Activated T-helper 9 cell treated with anti-CD3 and anti-CD28 coated beads, Interleukin-2, amount 50 U/mL, for 16 hours (primary cell): ENCODE measurements around the gene DES.

ENCODE experiments used
- DNase-seq: peaks from one replicate; pipeline ENCODE4 v3.0.0-alpha.2; 2020; ENCODE audit warnings: low read depth

The DES gene

DNA sequence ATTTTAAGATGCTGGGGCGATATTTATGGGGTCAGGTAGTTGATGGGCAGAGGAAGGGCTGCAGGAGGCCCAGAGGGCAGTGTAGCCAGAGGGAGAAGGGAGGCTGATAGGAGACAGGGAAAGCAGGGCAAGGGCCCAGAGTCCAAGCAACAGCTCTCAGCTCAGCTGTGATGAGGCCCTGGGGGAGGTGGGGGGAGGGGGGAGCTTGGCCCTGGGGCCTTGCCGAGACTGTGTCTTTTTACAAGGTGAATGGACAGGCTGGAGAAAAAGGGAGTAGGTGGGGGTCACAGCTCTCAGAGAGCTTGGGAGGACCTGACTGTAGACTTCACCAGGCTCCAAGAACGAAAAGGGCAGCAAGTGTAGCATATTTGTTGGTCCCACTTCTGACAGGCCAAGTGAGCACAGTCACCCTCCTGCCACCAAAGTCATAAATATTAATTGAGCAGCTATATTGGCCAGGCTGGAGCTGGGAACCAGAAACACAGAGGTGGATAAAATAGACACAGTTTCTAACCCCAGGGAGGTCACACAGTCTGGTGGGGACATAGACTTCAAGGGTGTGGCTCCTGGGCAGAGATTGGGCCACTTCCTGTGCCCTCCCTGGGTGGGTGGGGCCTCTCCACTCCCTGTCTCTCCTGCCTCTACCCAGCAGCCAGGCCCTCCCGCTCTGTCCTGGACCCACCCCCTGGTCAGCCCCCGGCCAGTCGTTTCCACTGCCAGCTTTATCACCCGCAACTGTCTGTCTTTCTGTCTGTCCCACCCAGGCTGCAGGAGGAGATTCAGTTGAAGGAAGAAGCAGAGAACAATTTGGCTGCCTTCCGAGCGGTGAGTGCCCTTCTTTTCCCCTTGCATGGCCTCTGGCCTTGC lies 1.4 kb downstream of the DES start:
- DNase-seq, result no peak

DNA sequence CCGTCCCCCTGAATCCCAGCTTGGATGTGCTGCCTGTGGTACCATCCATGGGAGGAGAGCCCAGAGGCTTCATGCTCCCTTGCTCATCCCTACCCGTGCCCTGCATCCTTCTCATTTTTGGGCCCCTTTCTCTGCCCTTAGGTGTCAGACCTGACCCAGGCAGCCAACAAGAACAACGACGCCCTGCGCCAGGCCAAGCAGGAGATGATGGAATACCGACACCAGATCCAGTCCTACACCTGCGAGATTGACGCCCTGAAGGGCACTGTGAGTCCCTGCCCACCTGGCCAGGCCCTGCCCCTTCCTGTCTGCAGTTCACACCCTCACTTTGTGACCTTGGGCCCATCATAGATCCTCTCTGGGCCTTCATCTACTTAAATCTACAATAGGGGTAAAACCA lies 2.5 kb downstream of the DES start:
- DNase-seq, result no peak

DNA sequence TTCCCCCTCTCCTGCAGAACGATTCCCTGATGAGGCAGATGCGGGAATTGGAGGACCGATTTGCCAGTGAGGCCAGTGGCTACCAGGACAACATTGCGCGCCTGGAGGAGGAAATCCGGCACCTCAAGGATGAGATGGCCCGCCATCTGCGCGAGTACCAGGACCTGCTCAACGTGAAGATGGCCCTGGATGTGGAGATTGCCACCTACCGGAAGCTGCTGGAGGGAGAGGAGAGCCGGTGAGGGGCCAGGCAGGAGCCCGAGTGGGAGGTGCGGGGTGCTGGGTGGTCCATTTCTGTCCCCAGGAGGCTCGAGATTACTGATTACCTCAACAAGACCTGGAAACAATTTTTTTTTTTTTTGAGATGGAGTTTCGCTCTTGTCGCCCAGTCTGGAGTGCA lies 3.1 kb downstream of the DES start:
- DNase-seq, result no peak

DNA sequence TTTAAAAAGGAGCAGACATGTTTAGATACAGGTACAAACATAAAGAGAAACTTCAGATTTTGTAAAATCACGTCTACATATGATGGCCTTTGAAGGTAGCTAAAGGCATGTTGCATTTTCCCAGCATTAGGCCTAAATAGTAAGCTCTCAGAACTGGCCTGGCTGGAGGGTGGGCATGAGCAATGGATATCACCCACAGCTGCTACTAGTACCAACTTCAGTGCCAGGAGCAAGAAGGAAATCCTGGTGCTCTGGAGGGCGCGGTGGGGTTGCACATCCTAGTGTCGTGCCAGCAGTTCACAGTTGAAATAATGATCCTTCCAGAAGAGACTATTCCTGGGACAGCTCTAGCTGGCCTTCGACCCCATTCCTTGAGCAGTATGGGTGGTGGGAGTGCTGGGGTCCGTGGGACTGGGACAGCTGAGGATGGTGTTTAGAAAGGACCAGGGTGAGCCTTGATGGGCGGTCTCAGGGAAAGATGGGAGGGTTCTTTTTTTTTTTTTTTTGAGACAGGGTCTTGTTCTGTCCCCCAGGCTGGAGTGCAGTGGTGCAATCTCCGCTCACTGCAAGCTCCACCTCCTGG lies 4.9 kb downstream of the DES start:
- DNase-seq, result no peak

GRCh38 chr2:219423652-219424377 lies 5.6 kb downstream of the DES start:
- DNase-seq, result no peak

DNA sequence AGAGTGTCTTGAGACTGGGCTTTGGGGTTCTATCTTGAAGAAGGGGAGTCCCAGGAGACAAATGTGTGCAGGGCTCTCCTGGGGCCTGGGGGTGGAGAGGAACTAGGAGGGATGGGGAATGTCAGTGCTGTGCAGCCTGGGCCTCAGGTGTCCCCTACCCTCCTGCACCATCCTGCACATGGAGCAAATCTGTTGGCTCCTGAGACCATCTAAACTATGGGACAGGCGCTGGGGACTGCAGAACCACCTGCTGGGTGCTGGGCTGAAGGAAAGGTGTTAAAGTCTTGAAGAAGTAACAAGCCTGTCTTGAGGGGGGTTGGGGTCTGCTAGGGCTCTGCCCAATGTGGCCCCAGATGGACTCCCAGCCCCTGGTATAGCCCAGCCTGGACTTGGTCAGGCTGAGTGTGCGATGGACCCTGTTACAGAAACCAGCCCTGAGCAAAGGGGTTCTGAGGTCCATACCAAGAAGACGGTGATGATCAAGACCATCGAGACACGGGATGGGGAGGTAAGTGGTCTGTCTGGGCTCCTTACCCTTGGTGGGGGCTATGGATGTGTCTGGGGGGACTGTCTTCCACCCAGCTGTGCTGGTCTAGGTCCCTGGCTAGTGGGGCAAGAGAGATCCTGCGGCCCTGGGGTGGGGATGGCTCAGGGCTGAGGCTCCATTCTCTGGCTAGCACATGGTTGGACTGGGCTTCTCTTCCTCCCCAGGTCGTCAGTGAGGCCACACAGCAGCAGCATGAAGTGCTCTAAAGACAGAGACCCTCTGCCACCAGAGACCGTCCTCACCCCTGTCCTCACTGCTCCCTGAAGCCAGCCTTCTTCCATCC lies 7.3 kb downstream of the DES start:
- no peak for DNase-seq

- DNase-seq, result no peak
These were observed 7.9 kb downstream of the DES start for GRCh38 chr2:219426068-219426443.

DNA sequence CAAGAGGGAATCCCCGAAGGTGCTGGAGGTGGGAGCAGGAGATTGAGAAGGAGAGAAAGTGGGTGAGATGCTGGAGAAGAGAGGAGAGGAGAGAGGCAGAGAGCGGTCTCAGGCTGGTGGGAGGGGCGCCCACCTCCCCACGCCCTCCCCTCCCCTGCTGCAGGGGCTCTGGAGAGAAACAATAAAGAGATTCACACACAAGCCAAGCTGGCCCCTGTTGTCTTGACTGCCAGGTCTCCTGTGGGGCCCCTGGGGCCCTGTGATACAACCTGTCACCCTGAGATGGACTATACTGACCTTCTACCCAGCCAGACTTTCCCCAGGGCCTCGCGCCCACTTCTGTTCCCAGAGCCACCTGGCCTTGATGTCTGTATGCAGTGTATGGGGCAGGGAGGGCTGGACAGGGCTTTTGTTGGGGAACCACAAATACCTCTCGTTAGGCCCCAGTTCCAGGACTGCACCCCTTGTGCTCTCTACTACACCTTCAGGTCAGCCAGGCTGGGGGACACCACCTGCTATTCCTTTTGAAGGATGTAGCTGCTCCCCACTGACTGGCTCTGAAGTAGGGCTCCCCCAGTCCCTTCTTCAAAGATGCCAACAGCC lies 8.5 kb downstream of the DES start:
- DNase-seq, result no peak

DNA sequence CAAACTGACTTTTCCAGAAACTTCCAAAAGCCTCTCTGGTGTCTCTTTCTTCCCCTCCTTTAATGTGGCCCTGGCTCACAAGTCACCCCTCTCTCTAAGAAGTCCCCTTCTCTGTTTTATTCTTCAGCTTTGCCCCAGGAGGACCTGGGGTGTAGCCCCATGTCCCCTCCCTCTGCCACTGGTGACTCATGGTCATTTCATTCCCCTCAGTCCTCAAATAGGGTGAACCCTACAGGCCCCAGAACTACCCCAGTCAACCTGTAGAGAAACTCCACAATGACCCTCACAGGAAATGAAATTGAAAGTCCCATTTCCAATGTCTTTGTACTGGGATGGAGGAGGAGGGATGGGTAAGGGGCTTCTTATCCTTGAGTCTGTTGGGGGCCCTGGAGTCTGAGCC lies 10.3 kb downstream of the DES start:
- no peak for DNase-seq

DNA sequence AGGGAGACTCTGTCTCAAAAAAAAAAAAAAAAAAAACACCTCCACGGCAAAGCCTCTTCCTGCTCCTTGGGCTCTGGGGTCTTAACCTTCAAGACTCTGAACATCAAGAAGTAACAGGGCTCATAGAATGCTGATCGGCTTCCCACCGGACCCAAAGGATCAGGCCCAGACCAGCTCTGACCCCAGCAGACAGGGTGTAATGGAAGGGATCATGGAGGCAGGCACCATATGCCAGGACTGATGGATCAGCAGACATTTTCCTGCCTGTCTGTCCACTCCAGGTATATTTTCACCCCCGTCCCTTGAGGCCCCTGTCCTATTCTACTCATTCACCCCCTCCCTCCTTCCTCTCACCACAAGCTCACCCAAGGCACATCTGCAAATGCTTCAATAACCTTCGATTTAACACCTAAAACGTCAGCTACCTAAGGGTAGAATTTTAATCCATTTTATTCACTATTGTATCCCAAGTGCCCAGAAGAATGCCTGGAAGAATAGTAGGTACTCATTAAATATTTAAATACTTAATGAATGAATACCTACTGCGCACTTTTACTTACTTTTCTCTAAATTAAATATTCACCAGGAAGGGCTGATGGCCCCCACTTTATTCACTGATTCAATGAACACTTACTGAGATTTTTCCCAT lies 11.9 kb downstream of the DES start:
- no peak for DNase-seq

GRCh38 chr2:219430633-219431615 lies 12.7 kb downstream of the DES start:
- DNase-seq, result no peak

- no peak for DNase-seq
These were observed 15.7 kb downstream of the DES start for GRCh38 chr2:219433666-219434467.

- no peak for DNase-seq
These were observed 16.2 kb downstream of the DES start for GRCh38 chr2:219434468-219434717.

DNA sequence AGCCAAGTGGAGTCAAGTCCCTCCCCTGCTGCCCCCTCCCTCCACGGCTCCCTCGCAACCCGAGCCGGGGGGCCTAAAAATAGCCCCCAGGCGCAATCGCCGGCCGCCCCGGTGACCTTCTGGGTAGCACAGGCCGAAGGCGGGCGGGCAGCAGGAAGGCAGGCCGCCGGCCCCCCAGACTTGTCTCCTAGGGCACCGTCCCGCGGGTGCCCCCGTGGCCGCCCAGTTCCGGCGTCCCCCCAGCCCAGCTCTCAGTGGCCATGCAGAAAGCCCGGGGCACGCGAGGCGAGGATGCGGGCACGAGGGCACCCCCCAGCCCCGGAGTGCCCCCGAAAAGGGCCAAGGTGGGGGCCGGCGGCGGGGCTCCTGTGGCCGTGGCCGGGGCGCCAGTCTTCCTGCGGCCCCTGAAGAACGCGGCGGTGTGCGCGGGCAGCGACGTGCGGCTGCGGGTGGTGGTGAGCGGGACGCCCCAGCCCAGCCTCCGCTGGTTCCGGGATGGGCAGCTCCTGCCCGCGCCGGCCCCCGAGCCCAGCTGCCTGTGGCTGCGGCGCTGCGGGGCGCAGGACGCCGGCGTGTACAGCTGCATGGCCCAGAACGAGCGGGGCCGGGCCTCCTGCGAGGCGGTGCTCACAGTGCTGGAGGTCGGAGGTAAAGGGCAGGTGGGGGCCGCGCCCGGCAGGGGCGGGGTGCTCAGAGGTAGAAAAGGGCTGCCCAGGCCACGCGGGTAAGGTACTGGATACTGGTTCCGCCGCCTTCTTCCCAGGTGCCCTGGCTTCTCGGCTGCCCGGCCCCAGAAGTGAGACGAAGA lies 16.7 kb downstream of the DES start, which contains the start of gene SPEG:
Gene SPEG (plus strand): TSS at position 126 of the 808 bp plus-strand sequence. CDS start 135 bp downstream, at position 261.
- no peak for DNase-seq

GRCh38 chr2:219435701-219436100 lies 17.5 kb downstream of the DES start:
- DNase-seq, result no peak

DNA sequence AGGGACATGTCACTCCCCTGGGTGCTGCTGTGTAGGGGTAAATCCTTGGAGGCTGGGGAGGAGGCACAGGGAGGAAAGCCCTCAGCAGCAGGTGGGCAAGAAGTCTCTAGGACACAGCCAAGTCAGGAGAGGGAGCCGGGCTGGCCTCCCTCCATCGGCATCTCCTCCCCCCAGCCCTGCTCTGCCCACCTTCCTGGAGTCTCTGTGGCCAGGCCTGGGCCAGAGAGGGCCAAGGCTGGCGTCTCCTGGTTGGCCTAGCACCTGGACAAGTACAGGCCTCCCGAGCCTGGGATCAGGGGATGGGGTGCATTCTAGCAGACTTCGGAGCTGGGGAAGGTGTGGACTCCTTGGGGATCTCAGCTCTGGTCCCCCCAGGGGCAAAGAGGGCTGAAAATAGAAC lies 18.3 kb downstream of the DES start:
- no peak for DNase-seq

GRCh38 chr2:219437141-219437540 lies 19.0 kb downstream of the DES start:
- no peak for DNase-seq

DNA sequence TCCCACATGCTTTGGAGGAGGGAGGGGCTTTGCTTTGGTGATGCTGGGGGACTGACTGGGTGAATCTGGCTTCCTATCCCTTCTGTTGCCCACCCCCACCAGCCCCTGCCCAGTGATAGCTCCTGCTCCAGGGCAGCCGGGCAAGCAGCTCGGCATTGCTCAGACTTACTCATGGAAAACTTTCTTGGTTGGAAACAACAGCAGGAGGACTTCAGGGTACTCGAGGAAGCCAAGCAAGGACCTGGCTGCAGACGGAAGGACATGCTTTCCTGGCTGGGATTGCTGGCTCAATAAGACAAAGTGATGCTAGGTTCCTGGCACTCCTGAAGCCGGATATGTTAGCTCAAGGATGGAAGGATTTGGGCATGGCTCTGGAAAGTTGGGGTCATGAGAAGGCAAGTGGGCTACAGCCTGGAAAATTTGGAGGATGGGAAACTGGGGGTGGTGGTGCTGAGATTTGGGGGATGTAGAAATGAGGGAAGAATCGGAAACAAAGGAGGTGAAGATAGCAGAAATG lies 19.6 kb downstream of the DES start:
- no peak for DNase-seq
